HG03442 (cell line): Measurements from ENCODE around the gene HPCA.

Source experiments
- ATAC-seq: cut with Tn5 transposase; IDR thresholded peaks from one replicate; pipeline ENCODE4 v1.9.1; 2021; ENCODE audit warnings: mild to moderate bottlenecking, moderate library complexity; ENCODE audit not compliant: unreplicated experiment

The HPCA gene

DNA sequence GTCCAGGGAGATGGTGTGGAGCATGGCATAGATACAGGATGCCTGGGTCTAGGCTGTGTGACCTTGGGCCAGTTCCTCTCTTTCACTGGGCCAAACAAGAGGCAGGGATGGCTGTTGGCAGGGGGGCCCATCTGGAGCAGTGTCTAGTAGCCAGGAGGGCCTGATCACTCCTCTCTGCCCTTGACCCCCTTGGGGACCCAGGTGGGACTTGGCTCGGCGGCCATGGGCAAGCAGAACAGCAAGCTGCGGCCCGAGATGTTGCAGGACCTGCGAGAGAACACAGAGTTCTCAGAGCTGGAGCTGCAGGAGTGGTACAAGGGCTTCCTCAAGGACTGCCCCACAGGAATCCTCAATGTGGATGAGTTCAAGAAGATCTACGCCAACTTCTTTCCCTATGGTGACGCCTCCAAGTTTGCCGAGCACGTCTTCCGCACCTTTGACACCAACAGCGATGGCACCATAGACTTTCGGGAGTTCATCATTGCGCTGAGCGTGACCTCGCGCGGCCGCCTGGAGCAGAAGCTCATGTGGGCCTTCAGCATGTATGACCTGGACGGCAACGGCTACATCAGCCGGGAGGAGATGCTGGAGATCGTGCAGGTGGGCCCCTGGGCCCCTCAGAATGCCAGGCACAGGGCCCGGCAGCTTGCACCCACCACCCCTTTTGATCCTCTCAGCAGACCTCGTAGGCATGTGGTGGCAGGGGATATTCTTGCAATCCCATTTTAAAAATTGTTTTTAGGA lies 2.6 kb downstream of the HPCA start:
- ATAC-seq = no peak

DNA sequence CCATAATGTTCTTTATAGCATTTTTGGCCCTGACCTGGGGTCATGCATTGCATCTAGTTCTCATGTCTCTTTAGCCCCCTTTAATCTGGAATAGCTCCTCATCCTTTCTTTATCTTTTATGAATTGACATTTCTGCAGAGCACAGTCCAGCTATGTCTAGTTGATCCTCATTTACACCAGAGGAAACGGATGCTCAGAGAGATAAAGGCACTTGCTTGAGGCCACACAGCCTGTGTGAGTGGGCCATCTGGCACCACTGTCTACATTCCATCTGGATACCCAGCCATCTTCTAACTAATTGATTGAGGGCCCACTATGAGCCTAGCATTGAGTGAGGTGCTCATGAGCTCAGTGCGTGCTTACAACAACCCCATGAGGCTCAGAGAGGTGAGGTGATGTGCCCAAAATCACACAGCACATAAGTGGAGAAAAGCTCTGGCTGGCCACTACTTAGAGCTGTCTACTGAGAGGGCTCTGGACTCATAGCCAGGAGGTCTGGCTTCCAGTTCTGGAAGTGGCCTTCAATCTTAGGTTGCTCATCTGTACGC lies 3.5 kb downstream of the HPCA start:
- ATAC-seq = no peak

DNA sequence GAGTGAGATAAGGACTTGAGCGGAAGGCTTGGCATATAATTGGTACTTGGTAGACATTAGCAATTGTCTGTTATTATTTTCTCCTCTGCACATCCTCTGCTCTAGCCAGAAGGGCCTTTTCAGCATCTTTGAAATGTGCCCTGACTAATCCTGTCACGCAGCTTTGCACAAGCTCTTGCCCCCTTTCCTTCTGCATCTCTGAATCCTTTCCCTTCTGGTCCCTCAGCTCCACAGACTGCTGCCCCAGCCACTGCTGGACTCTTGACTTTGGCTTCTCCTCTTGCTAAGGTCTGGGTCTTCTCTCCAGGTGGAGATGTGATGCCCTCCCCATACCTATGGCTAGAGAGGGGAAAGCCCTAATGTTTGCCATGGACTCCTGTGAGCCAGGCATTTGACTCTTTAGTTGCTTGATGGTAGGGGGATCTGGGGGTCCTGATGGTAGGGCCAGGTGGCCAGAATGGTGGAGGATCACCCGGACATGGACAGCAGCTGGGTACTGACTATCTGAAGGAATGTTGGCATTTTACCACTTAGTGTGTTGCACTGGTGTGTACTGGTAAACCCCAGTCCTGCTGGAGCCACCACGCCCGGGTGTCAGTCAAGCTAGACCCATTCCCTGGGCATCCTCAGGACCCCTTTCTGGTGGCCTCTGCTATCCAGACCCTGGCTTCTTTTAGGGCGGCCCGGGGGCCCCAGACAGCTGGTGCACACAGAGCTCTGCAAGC lies 4.4 kb downstream of the HPCA start:
- ATAC-seq = no peak

- no peak for ATAC-seq
These were observed 4.9 kb downstream of the HPCA start for GRCh38 chr1:32891241-32891570.

- ATAC-seq = no peak
These were observed 5.3 kb downstream of the HPCA start for GRCh38 chr1:32891630-32892029.

- no peak for ATAC-seq
These were observed 6.3 kb downstream of the HPCA start for GRCh38 chr1:32892368-32893197.

DNA sequence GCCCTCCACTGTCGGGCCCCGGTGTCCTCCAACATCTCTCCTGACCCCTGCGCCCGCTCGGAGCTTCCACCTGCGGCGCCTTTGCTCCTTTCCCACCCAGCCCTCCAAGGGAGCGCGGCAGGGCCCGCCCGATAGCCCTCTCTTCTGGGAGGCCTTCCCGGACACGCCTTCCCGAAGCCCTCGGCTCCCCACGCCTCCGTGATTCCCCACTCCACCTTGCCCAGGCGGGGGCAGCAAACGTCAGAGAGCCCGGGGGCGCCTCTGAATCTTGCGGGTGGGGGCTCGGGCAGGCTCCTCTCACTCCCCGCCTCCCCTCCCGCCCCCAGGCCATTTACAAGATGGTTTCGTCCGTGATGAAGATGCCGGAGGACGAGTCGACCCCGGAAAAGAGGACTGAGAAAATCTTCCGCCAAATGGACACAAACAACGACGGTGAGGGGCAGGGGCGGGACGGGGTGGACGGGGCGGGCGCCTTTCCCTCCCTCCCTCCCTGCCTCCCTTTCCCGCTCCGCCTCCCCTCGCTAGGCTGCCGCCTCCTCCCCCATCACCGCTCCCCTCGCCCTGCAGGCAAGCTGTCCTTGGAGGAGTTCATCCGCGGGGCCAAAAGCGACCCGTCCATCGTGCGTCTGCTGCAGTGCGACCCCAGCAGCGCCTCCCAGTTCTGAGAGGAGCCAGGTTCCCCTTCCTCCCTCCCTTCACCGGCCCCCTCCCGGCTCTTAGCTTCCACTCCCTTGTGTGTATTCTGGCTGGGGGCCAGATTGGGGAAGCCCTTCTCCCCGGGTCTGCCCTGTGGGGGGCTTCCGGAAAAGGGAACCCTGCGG lies 7.1 kb downstream of the HPCA start:
- no peak for ATAC-seq

GRCh38 chr1:32894019-32894600 lies 7.8 kb downstream of the HPCA start:
- no peak for ATAC-seq

DNA sequence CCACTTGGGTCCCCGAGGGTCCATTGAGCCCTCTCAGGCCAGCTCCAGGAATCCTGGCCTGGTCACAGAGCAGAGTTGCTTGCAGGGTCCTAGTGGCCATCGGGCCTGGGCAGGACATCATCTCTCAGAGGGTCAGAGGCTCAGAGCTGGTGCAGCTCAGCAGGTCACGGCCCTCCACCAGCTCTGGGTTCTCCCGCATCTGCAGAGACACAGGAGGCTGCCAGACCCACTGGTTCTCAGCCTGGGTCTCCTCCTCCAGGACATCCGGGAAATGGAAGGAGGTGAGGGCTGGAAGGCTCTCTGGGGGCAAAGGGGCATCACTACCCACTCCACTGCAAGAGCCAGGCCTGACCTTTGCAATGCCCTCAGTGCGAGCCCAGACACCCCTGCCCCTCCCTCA lies 8.4 kb downstream of the HPCA start:
- ATAC-seq = no peak

DNA sequence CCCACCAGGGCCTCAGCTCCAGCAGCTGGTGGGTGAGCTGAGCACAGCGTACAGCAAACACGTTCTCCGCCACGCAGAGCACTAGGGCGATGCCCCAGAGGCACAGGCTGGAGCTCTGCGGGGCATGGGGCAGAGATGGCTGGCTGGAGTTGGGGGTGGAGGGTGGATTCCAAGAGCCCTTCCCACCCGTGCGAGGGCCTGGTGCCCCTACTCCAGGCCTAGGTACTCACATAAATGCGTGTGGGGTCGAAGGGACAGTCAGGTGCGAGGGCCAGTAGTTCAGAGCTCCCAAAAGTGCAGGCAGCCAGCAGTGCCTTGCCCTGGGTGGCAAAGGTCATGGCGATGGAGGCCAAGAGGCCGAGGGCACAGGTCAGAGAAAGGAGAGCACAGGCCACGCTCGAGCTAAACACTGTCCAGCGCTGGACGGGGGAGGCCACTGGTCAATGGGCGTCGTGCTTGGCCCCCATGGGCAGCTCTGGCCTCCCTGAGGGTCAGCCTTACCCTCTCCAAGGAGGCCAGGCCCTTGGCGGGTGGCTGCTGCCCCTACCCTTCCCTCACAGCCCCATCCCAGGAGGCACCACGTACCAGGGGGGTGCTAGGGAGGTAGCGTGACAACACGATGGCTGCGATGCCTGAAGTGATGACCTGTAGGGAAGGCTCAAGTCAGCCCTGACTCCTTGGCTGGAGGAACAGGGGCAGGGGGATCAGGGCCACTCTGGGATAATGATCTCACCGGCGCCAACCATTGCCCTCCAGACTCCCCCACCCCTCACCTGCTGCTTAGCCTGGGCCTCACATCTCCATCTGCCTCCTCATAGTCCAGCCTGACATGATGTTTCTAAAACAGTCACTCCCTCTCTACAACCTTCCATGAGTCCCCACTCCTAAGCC lies 9.3 kb downstream of the HPCA start:
- ATAC-seq = no peak

DNA sequence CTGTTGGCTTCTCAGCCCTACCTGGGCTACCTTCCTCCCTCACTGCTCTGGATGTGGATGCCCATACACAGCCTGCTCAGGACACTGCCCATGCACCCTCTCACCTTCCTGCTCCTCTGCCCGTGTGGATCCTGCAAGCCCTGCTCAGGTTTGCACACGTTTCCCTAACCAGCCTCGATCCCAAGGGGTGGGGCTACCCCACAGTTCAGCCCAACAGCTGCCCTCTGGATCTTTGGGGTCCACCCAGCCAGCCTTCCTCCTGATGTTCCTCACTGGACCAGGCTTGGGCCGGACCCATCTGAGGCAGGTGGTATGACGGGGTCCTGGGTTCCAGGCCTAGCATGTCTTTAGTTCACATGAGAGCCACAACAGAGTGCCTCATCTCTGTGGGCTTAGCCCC lies 10.2 kb downstream of the HPCA start:
- no peak for ATAC-seq

GRCh38 chr1:32897082-32898049 lies 11.1 kb downstream of the HPCA start:
- ATAC-seq = no peak

- ATAC-seq = no peak
These were observed 11.8 kb downstream of the HPCA start for GRCh38 chr1:32898056-32898455.

- ATAC-seq = no peak
These were observed 12.7 kb downstream of the HPCA start for GRCh38 chr1:32898958-32899357.

GRCh38 chr1:32899586-32900296 lies 13.4 kb downstream of the HPCA start:
- ATAC-seq = no peak

- no peak for ATAC-seq
These were observed 14.2 kb downstream of the HPCA start for GRCh38 chr1:32900371-32900955.
